Measurements from ENCODE around the gene INPP5K.

The INPP5K gene

GRCh38 chr17:1490643-1491442 lies 25.6 kb downstream of the INPP5K start (continued):
- no peak for TF ChIP-seq ZNF114 (tag by site-specific recombination; IDR thresholded peaks at IDR 0.05)
- TF ChIP-seq ZNF404 (tag by site-specific recombination; IDR thresholded peaks at IDR 0.05): no peak
- TF ChIP-seq SP3 (tag by site-specific recombination; IDR thresholded peaks at IDR 0.05): peak; percentile 84
- no peak for TF ChIP-seq ZNF157 (tag by site-specific recombination; IDR thresholded peaks at IDR 0.05)
- no peak for TF ChIP-seq ZNF571 (tag by site-specific recombination; IDR thresholded peaks at IDR 0.05)
- TF ChIP-seq EGR2 (tag by site-specific recombination; IDR thresholded peaks at IDR 0.05; ENCODE audit: low read depth): peak; percentile 44; the same call in 1 of the 2 replicates
- no peak for TF ChIP-seq ZNF670 (tag by site-specific recombination; IDR thresholded peaks at IDR 0.05; ENCODE audit: low read depth)
- TF ChIP-seq GFI1B (tag by site-specific recombination; IDR thresholded peaks at IDR 0.05): no peak
- 0 out of 2 replicates have a peak, but pooled peaks have one; percentile 7 for TF ChIP-seq ZNF76 (tag by site-specific recombination; IDR thresholded peaks at IDR 0.05; ENCODE audit: borderline replicate concordance, low read depth)
- TF ChIP-seq KLF1 (tag by site-specific recombination; IDR thresholded peaks at IDR 0.05): peak; percentile 82
- TF ChIP-seq ZNF2 (tag by site-specific recombination; IDR thresholded peaks at IDR 0.05): peak; percentile 64; the same call in 1 of the 2 replicates
- TF ChIP-seq ZNF19 (tag by site-specific recombination; IDR thresholded peaks at IDR 0.05; ENCODE audit: low read depth): no peak
- TF ChIP-seq ZNF266 (tag by site-specific recombination; IDR thresholded peaks at IDR 0.05; ENCODE audit: low read depth): no peak
- TF ChIP-seq ZNF704 (tag by site-specific recombination; IDR thresholded peaks at IDR 0.05): no peak
- TF ChIP-seq PRDM6 (tag by site-specific recombination; IDR thresholded peaks at IDR 0.05): no peak

GRCh38 chr17:1488826-1489270 lies 27.6 kb downstream of the INPP5K start:
- Histone ChIP-seq H3K36me3 (ENCODE audit: control insufficient read depth in 2 of 2, insufficient read depth in 1 of 2, low read length in 2 of 2) (peaks cover 0 to 4% of the 10 kb centered on the region in 2 experiments; a peak in 2 of 3 replicates), H3K4me3 (ENCODE audit: low read depth, low read length) (no peak overlapping the region), H3K9me3 (ENCODE audit: control insufficient read depth, insufficient read depth, low read depth, low read length) (no peaks in the 10 kb centered on the region), H3K4me1 (ENCODE audit: control insufficient read depth, insufficient read depth, low read length) (peaks cover 6% of the 10 kb centered on the region; the same call in 1 of the 2 replicates), H3K27ac (ENCODE audit: extremely low read depth, low read depth, low read length) (peak overlapping the region; percentile 70; the same call in 1 of the 2 replicates)
- TF ChIP-seq ZIC2 (tag by site-specific recombination; IDR thresholded peaks at IDR 0.05): peak; percentile 64
- no peak for TF ChIP-seq ZNF138 (tag by site-specific recombination; IDR thresholded peaks at IDR 0.05; ENCODE audit: borderline replicate concordance)
- POLR2A ChIA-PET: interaction anchor here (0.9 to 2.4 kb wide), 6 partner anchors 26 to 123 kb away, joined by 3 to 13 read pairs (median 6); partner anchors contain the start of gene INPP5K
- CTCF ChIA-PET: interaction anchor here (0.7 to 1.3 kb wide), 2 partner anchors 27 to 181 kb away, joined by 4 to 5 read pairs; partner anchors contain the start of gene INPP5K

DNA sequence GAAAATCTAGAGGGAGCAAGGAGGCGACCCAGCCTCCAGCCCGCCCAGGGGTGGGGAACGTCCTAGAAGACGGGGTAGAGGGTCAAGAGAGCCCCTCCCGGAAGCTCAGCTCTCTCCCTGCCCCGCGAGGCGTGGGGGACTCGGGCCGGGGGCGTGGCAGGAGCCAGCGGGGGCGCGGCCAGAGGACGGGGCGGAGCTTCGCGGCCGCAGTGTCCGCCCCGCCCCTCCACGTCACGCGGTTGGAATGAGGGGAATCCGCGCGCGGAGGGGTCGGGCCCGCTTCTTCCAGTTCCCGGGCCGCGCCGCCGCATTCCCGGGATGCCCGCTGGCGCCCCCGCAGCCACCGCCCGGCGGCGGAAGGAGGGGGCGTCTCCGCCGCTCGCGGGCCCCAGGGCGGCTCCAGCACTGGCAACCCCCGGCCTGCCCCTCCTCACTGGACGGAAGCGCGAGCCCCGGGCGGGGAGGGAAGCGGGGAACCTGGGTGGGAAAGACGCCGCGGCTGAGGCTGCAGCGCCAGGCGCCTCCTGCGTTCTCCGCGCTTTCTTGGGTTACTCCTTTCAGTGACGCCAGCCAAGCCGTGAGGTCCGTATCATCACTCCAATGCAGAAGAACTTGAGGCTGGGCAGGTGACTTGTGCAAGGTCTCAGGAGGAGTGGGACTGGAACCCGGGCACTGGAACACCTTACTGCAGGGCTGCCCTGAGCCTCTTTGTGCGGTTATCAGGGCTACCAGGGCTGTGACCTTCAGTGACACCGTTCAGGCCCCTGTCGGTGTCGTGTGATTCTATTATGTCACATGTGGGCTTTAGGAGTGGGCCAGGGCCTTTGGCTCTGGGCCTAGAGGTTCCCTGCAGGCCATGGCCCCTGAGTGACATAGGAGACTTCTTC lies 28.2 kb downstream of the INPP5K start:
- peak overlapping the region; percentile 45 for H3K4me3 ChIP-seq (ENCODE audit: low read depth, low read length)
- H3K9me3 ChIP-seq (ENCODE audit: control insufficient read depth, insufficient read depth, low read depth, low read length): no peaks in the 10 kb centered on the region
- peaks cover 6% of the 10 kb centered on the region; the same call in 1 of the 2 replicates for H3K4me1 ChIP-seq (ENCODE audit: control insufficient read depth, insufficient read depth, low read length)
- POLR2A ChIA-PET: interaction anchor here (0.6 to 2.4 kb wide), 13 partner anchors 10 to 140 kb away, joined by 3 to 13 read pairs (median 3); partner anchors contain the start of genes INPP5K, SLC43A2 and YWHAE
- CTCF ChIA-PET: interaction anchor here (0.7 to 1.3 kb wide), 4 partner anchors 28 to 471 kb away, joined by 4 to 5 read pairs (median 4); partner anchors contain the start of gene INPP5K
- peak overlapping the region; percentile 70; the same call in 1 of the 2 replicates for H3K27ac ChIP-seq (ENCODE audit: extremely low read depth, low read depth, low read length)
- peaks cover 0 to 9% of the 10 kb centered on the region in 2 experiments; a peak in 2 of 3 replicates for H3K36me3 ChIP-seq (ENCODE audit: control insufficient read depth in 2 of 2, insufficient read depth in 1 of 2, low read length in 2 of 2)
- TF ChIP-seq, protein P1, sequence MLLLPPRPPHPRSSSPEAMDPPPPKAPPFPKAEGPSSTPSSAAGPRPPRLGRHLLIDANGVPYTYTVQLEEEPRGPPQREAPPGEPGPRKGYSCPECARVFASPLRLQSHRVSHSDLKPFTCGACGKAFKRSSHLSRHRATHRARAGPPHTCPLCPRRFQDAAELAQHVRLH (tag by site-specific recombination; IDR thresholded peaks at IDR 0.05): no peak
- TF ChIP-seq SALL2 (tag by site-specific recombination; IDR thresholded peaks at IDR 0.05; ENCODE audit: borderline replicate concordance) (no peak), ZNF292 (tag by site-specific recombination; IDR thresholded peaks at IDR 0.05; ENCODE audit: borderline replicate concordance, low read depth) (no peak), ZNF146 (tag by site-specific recombination; IDR thresholded peaks at IDR 0.05) (no peak), FEZF1 (tag by site-specific recombination; IDR thresholded peaks at IDR 0.05) (no peak), PRDM10 (tag by site-specific recombination; IDR thresholded peaks at IDR 0.05) (no peak), KLF10 (tag by site-specific recombination; IDR thresholded peaks at IDR 0.05) (peak; percentile 99)

Measured in HEK293 (cell line).